T-helper 9 cell (primary cell): ENCODE results near the gene FLOT1.
A peak's percentile ranks its signal among the peaks of the same experiment; 100 is the strongest.

Source experiments
- DNase-seq: peaks from one replicate; pipeline ENCODE4 v3.0.0-alpha.2; 2020

The FLOT1 gene

DNA sequence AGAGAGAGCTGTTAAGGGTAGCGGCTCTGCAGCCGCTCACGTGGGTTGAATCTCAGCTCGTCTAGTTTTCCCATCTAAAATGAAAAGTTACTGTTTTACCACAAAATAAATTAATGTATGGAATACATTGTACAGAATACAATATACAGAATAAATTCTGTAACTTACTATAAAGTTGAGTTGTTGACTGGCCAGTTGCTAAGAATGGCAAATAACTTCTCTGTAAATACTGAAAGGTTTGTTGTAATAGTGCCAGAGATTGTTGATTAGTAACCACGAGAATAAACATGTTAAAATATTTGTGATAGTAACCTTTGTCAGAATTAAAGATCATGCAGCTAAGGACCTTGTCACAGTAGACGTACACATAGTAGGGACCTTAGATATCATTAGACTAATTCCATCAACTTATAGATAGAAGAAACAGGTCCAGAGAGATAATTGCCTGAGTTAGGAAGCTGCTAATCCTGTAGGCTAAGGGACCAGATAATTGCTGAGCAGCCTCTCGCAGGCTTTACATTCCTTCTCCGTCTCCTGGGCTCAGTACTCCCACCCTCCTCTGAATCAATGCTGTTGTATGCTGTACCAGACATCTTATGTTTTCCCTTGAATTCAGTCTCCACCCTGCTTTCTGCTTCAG, 51.2 kb downstream of the FLOT1 start:
- no peak for DNase-seq

DNA sequence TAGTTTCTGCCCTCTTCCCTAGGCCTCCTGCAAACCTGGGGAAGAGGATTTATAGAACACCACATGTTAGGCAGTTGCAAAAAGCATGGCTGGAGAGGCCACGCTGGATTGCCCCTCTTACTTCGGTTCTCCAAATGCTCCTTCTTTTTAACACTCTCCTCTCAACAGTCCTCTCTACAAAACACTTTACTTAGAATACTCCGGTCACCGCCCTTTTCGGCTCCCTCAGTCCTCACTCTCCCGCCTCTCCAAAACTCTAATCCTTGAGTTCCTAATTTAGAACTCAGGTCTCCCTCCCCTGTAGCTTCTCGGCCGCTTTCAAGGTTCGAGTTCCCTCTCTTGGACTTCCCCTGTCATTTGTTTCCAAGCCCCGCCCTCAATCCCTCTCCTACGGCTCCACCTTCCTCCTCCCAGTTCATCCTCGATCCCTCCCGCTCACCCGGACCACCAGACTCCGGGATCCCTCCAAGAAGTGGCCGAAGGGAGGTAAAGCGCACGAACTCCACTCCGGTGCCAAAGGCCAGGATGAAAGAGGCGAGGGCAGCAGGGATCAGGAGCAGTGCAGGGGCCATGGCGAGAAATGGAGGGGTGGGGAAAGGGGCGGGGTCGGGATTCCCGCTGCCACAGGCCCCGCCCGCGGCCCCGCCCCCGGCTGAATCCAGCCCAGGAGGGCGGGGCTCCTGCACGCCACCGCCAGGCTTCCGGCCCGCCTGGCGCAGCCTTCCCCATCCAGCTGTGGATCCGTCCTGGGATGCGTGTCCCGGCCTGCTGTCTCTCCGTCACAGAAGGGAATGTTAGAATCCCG, 51.9 kb downstream of the FLOT1 start, which contains the start of gene NRM:
Gene NRM, minus strand, starts transcription at position 582 of the 805 bp plus-strand sequence. Its CDS starts 10 bp downstream, at position 572.
- peak; percentile 73 for DNase-seq

DNA sequence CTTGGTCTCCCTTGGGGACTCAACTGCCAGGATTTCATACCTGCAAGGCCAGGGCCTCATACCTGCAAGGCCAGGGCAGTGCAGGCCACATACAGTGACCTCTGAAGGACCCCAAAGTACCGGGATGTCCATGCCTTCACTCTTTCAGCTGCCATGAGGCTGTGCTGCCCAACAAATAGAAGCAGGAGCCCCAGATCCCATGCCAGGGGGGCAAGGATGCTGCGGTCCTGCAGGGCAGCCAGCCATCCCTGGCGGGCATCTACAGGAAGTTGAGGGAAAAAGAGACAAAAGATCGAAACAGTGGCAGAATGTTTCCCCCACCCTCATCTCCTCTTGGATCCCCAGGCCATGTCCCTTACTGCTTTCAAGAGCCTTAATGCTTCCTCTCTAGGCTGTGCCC, 52.5 kb downstream of the FLOT1 start:
- no peak for DNase-seq

DNA sequence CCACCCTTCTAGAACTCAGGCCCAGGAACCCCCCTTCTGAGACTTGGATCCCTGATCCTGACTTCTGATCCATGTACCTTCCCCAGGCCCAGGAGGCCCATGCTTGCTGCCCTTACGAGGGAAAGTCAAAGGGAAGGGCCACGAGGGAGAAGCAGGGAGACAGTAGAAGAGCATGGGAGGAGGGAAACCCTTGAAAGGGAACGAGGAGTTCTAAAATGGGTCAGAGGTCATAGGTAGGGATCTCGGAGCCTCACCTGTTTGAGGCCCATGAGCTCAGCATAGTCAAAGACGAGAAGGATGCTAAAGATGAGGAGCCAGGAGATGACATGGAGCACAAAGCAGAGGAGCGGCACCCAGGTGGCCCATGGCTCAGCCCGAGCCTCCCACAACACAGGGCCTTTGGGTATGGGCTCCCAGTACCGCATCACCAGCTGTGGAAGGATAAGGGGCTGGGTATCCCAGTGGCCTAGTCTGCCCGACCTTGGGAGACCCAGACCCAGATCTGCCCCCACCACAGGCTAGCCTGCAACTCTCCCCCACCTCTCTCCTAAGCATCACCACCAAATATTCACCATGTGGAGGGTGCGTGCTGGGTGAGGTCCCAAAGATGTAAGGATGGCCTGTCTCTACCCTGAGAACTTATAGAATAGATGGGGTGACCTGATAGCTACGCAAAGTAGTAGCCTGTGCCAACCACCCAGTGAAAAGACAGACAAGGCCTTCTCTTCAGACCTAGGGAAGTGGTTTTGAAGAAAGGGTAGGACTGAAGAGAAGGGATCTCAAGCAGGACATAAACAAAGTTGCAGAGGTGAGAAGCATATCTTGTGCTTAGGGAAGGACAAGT, 53.2 kb downstream of the FLOT1 start:
- no peak for DNase-seq

DNA sequence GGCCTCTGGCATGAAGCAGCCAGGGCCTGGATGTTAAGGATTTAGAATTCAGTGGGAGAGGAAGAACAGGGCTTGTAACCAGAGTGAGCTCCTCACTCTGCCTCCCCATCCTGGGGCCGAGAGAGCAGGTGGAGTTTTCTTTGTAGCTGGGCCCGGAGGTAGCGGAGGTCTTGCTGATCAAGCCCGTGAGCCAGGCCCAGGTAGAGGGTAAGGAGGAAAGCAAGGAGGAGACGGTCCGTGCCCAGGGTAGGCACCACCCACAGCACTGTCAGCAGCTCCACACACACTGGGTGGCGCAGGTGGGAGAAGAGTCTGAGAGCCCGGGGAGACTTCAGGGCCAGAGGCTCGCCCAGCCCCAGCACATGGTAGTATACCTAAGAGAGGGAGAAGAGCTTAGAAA, 53.9 kb downstream of the FLOT1 start:
- no peak for DNase-seq

DNA sequence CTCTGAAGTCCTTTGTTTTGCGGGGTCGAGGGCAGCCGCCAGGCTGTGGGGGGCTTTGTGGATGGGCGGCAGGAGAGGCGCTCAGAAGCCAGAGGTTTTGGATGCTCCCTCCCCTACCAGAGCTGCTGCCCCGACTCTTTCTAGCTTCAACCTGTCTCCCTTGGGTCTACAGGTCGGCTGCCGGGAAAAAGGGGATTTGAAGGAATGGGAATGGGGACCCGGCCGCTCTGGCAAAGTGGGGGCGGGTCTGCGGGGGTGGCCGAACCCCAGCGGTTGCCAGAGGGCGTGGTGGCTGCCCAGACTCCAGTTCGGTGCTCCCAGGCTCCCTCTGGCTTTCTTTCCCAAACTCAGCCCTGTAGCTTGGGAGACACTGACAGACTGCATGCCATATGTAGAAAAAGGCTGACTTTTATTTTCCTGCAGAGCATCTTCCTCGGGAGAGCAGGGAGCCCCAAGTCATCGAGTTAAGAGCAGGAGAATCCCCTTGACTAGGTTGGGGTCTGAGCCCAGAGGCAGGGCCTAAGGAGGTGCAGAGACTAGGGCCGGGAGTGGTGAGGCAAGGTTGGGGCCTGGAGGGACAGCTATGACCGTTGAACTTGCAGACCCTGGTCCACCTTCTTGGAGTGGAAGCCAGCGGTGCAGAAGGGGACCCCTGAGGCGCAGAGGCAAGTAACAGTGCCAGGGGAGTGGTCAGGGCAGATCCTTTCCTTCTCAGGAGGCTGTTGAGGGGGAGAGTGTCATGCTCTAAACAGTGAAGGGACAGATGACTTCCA, 54.6 kb downstream of the FLOT1 start:
- DNase-seq: no peak

- DNase-seq: peak; percentile 69
Observed at GRCh38 chr6:30686908-30687658, 55.4 kb downstream of the FLOT1 start.

- peak; percentile 78 for DNase-seq
Observed at GRCh38 chr6:30686009-30686907, 56.2 kb downstream of the FLOT1 start, which contains the start of gene PPP1R18. PPP1R18 (minus strand) TSS chr6:30686645; CDS start chr6:30686018, 627 bp downstream.

DNA sequence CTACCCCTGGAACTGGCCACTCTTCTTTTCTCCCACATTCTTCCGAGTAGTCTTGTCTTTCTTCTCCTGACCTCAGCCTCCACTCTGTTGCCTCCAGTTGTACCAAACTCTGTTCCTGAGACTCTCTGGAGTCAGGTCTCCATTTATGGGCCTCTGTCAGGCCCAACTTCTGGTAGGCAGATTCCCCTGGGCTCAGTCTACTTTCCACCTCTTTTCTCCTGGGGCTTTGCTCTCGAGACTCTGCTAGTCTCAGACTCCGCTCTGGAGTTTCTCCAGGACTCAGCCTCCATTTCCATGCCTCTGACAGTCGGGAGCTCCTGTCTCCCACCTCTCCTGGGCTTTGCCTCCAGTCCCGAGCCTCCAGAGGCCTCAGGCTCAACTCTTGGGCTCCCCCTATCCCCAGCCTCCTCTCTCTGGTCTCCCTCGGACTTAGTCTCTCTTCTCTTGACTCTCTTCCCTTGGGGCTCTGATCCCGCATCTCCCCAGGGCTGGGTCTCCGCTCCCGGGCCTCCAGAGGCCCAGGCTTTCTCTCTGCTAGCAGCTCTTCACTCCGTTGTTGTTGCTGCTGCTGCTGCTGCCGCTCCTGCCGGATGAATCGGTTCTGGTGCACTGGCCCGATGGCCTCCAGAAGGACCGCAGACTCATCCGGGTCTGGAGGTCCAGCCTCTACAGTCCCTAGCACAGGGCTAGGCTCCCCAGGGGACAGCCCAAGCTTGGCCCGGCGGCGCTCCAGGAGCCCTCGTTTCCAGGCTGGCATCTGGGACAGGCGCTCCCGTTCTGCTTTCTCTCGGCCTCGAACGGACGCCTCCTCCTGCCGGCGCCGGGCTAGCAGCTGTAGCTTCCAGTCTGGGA, 57.1 kb downstream of the FLOT1 start:
- no peak for DNase-seq

DNA sequence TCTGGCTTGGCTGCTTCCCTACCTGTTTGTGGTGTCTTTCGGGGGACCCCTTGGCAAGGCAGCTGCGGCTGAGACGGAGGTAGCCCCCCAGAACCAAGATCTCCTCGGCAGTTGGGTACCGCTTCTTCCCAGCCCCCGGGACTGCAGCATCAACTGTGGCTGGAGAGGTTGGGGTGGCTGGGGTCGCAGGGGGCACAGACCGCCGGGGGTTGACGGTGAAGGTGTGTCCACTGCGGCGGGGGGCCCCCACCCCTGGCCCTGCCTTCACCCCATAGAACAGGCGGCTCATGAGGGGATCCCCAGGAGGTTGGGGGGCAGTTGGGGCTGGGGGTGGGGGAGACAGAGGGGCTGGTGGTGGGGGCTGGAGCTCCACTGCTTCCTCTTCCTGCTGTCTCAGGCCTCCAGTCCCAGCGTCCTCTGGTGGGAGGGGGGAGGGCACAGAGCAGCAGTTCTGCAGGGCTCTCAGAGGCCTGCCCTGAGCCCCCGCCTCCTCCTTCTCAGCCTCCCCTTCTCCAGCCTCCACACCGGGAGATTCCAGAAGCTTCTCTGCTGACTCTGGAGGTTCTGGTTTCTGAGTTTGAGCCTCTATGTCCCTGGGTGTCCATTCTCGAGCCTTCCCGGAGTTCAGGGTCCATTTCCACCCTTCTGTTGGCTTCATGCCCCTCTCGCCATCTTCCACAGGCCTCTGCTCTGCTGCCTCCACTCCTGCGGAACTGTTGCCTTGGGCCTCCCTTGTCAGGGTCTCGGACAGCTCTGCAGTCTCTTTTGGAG, 57.9 kb downstream of the FLOT1 start:
- peak; percentile 29 for DNase-seq

DNA sequence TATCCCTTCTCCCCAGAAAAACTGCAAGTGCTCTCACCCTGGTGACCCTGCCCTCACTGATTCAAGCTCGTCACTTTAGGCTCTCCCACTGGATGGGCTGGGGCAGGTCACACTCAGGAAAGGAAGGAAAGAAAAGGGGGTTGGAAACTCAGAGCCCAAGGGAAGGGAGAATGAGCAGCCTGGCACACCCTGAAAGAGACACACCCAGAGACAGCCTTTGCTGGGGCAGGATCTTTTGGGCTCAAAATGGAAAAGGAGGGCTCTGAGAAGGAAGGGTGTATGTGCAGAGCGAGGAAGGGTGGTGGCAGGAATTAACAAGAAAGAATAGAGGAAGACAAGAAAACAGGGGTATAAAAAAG, 58.5 kb downstream of the FLOT1 start:
- no peak for DNase-seq

DNA sequence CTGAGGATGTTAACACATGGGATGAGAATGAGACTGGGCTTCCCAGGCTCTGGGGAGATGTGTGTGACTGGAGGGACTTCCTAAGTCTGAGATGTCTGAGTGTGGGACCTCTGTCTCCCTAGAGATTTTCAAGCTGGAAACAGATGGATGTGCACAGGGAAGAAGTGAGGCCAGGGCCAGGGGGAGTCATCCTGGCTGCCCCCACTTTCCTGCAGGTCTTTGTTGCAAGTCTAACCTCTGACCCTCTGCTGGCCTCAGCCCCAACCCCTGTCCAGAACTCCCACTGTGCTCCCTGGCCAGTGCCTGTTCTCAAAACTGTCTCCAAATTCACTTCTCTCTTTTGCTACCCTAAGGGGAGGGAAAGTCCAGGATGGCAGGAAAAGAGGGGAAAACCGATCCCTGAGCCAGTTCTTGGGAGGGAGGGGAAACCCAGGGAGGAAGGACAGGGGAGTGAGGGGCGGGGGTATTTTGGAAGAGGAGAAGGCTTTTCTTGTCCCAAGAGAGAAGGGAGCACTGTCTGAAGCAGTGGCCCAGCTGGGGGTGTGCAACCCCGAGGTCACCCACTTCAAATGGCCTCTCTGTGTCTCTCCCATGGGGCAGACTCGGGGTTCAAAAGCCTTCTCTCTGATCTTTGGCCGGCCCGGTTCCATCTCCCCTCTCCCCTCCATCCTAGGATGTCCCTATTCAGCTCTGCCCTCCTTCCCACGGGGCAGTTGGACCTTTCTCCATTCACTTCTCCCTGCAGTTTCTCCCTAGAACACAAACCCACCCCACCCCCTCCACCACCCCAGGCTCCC, 59.1 kb downstream of the FLOT1 start:
- DNase-seq: no peak

GRCh38 chr6:30682143-30683117, 60.1 kb downstream of the FLOT1 start:
- peak; percentile 81 for DNase-seq

GRCh38 chr6:30681766-30682142, 60.7 kb downstream of the FLOT1 start:
- DNase-seq: no peak

GRCh38 chr6:30679765-30680535, 62.5 kb downstream of the FLOT1 start:
- DNase-seq: no peak
